NCI-H1092 (cell line): ENCODE measurements around the gene ROR2.

Experiments used
- DNase-seq: peaks from one replicate; lab custom pipeline; 2025; lab: John Stamatoyannopoulos, UW

The ROR2 gene

GRCh38 chr9:91515074-91515687 lies 434.8 kb downstream of the ROR2 start:
- DNase-seq, result no peak
